GM12878 (cell line): ENCODE data around the gene LSM10. TPM values are rescaled to one million over a fixed set of nuclear protein-coding genes. Genes with fewer than 3 reads are reported as not detected.

Experiments used
- ASH2L ChIP-seq: fragments of 300-600, 200-600 bp; sonication (generic); IDR thresholded peaks from 2 replicates; pipeline ENCODE4 v1.6.1; 2017; ENCODE audit warnings: low read depth, mild to moderate bottlenecking, borderline replicate concordance
- BCL3 ChIP-seq: IDR thresholded peaks from 2 replicates; pipeline ENCODE4 v1.6.1; 2011; ENCODE audit warnings: borderline replicate concordance, low read depth, mild to moderate bottlenecking, moderate library complexity, low read length; ENCODE audit not compliant: insufficient read depth, poor library complexity, severe bottlenecking
- CBX3 ChIP-seq: fragments of 200-600 bp; sonication (generic); IDR thresholded peaks from 2 replicates; pipeline ENCODE4 v1.6.1; 2016; ENCODE audit warnings: low read depth, borderline replicate concordance
- CHD2 ChIP-seq: IDR thresholded peaks from 2 replicates; pipeline ENCODE4 v1.6.1; 2011; ENCODE audit warnings: low read depth, low read length, improper control_type of control experiment, borderline replicate concordance
- CREB1 ChIP-seq: IDR thresholded peaks from 2 replicates; pipeline ENCODE4 v1.6.1; 2012; ENCODE audit warnings: low read depth, mild to moderate bottlenecking, inconsistent platforms
- CTCF ChIP-seq, 3 experiments: IDR thresholded peaks in 2 of 3; conservative IDR thresholded peaks in 1 of 3; 2 replicates each; pipeline ENCODE4 v1.5.1; 2011; ENCODE audit warnings: low read depth in 3 of 3, low read length in 3 of 3, mild to moderate bottlenecking in 3 of 3, control low read depth in 2 of 3, moderate library complexity in 2 of 3, inconsistent platforms in 1 of 3, mixed read lengths in 1 of 3; ENCODE audit not compliant: control insufficient read depth in 2 of 3, insufficient read depth in 1 of 3; ENCODE audit errors: extremely low read depth in 1 of 3
- FOS ChIP-seq: IDR thresholded peaks from 3 replicates; pipeline ENCODE4 v1.6.1; 2011; ENCODE audit warnings: borderline replicate concordance; ENCODE audit not compliant: insufficient read length; ENCODE audit errors: extremely low read depth
- GATAD2B ChIP-seq: fragments of 450-650 bp; conservative IDR thresholded peaks from 2 replicates; pipeline ENCODE4 v1.6.1; 2017; ENCODE audit warnings: low read depth, mild to moderate bottlenecking, moderate library complexity
- IKZF2 ChIP-seq, 2 experiments: fragments of 450-650 bp; IDR thresholded peaks; 2 replicates each; pipeline ENCODE4 v1.6.1; 2017; ENCODE audit warnings: mild to moderate bottlenecking in 2 of 2, moderate library complexity in 2 of 2
- IRF4 ChIP-seq: IDR thresholded peaks from 2 replicates; pipeline ENCODE4 v1.6.1; 2011; ENCODE audit warnings: low read depth, low read length
- JUNB ChIP-seq: IDR thresholded peaks from 2 replicates; pipeline ENCODE4 v1.6.1; 2016; ENCODE audit warnings: antibody characterized with exemption, mild to moderate bottlenecking
- JUND ChIP-seq: IDR thresholded peaks from 2 replicates; pipeline ENCODE4 v1.6.1; 2012; ENCODE audit warnings: low read depth, mild to moderate bottlenecking, low read length, improper control_type of control experiment, moderate library complexity
- KAT2A ChIP-seq: conservative IDR thresholded peaks from 2 replicates; pipeline ENCODE4 v1.6.1; 2011; ENCODE audit warnings: low read depth, low read length; ENCODE audit not compliant: control insufficient read depth
- LARP7 ChIP-seq: fragments of 450-650 bp; IDR thresholded peaks from 2 replicates; pipeline ENCODE4 v1.6.1; 2017; ENCODE audit warnings: mild to moderate bottlenecking
- MLLT1 ChIP-seq: fragments of 450-650 bp; IDR thresholded peaks from 2 replicates; pipeline ENCODE4 v1.6.1; 2016; ENCODE audit warnings: mild to moderate bottlenecking
- MYB ChIP-seq: fragments of 150-350 bp; IDR thresholded peaks from 2 replicates; pipeline ENCODE4 v1.6.1; 2014; ENCODE audit warnings: mild to moderate bottlenecking, low read depth, low read length, borderline replicate concordance
- PAX5 ChIP-seq: IDR thresholded peaks from 2 replicates; pipeline ENCODE4 v1.6.1; 2011; ENCODE audit warnings: low read depth, low read length, borderline replicate concordance
- POLR2A ChIP-seq: IDR thresholded peaks from 2 replicates; pipeline ENCODE4 v1.6.1; 2011; ENCODE audit warnings: low read depth, mild to moderate bottlenecking, low read length
- POLR2AphosphoS5 ChIP-seq: IDR thresholded peaks from 2 replicates; pipeline ENCODE4 v1.6.1; 2011; ENCODE audit warnings: mild to moderate bottlenecking, low read length, inconsistent platforms
- RB1 ChIP-seq: fragments of 450-650 bp; formaldehyde crosslinking; IDR thresholded peaks from 2 replicates; pipeline ENCODE4 v1.6.1; 2017; ENCODE audit warnings: mild to moderate bottlenecking, borderline replicate concordance
- RBBP5 ChIP-seq: fragments of 200-600 bp; sonication (generic); conservative IDR thresholded peaks from 2 replicates; pipeline ENCODE4 v1.6.1; 2016
- SPI1 ChIP-seq: IDR thresholded peaks from 2 replicates; pipeline ENCODE4 v1.6.1; 2011; ENCODE audit warnings: low read depth, mild to moderate bottlenecking, low read length, moderate library complexity, borderline replicate concordance; ENCODE audit not compliant: insufficient read depth
- STAT1 ChIP-seq: fragments of 450-650 bp; conservative IDR thresholded peaks from 2 replicates; pipeline ENCODE4 v1.6.1; 2014; ENCODE audit warnings: antibody characterized with exemption, mild to moderate bottlenecking
- TARDBP ChIP-seq: IDR thresholded peaks from 2 replicates; pipeline ENCODE4 v1.6.1; 2016; ENCODE audit warnings: borderline replicate concordance
- TCF12 ChIP-seq: IDR thresholded peaks from 2 replicates; pipeline ENCODE4 v1.6.1; 2011; ENCODE audit warnings: low read depth, mild to moderate bottlenecking, low read length
- TCF7 ChIP-seq: IDR thresholded peaks from 2 replicates; pipeline ENCODE4 v1.6.1; 2014; ENCODE audit warnings: antibody characterized with exemption, borderline replicate concordance
- YY1 ChIP-seq: IDR thresholded peaks from 2 replicates; pipeline ENCODE4 v1.6.1; 2011; ENCODE audit warnings: low read depth, mild to moderate bottlenecking, low read length
- ZNF622 ChIP-seq: fragments of 450-650 bp; IDR thresholded peaks from 2 replicates; pipeline ENCODE4 v1.6.1; 2017; ENCODE audit warnings: mild to moderate bottlenecking, inconsistent platforms
- polyA plus RNA-seq, 11 experiments: library from polyadenylated mRNA; depleted of rRNA in 4 of 11; unstranded in 6 of 11; stranded (reverse) in 5 of 11; fragments of >200 nt; fragmentation: Nextera tagmentation in 4 of 11; fragmentation: Illumina TruSeq in 1 of 11; extraction: Ambion mirVana in 4 of 11; extraction: Trizol in 1 of 11; gene quantifications; 1 replicate in 1 of 11; 2 replicates in 10 of 11; pipeline versions ENCODE4 v1.2.1 to v1.2.3, GENCODE V29; 2011 to 2016; ENCODE audit warnings: inconsistent platforms in 2 of 11, missing spikeins in 2 of 11, low read depth in 1 of 11
- total RNA-seq, 4 experiments: library from RNA; depleted of rRNA in 3 of 4; stranded (reverse); fragments of >200 nt in 3 of 4; fragmentation: Illumina TruSeq in 1 of 4; extraction: Trizol in 1 of 4; gene quantifications; 2 replicates each; pipeline versions ENCODE4 v1.2.1 to v1.2.3, GENCODE V29; 2013 to 2021

LSM10 gene
- total and polyA plus RNA-seq, 10 of the 15 experiments (the other 5 are each of a cell fraction or from before 2014, with no cell fraction given), result 13.1 to 103 (median 57.5) TPM

GRCh38 chr1:36397378-36398230, at the start of gene LSM10 (continued):
- TF ChIP-seq CTCF (IDR thresholded peaks at IDR 0.05 in 2 of 3, conservative IDR thresholded peaks at IDR 0.05 in 1 of 3; ENCODE audit: control insufficient read depth in 2 of 3, extremely low read depth in 1 of 3, insufficient read depth in 1 of 3, low read depth in 3 of 3, low read length in 3 of 3), result no peak
- TF ChIP-seq TARDBP, result 0 out of 2 replicates have a peak, but pooled peaks have one; percentile 75
- TF ChIP-seq POLR2AphosphoS5, result peak; percentile 72
- no peak for TF ChIP-seq RBBP5
- peak; percentile 73 for TF ChIP-seq YY1
- TF ChIP-seq MLLT1, result 0 out of 2 replicates have a peak, but pooled peaks have one; percentile 18
- no peak for TF ChIP-seq FOS
- peak; percentile 17; the same call in 1 of the 2 replicates for TF ChIP-seq JUND
- no peak for TF ChIP-seq PAX5
- TF ChIP-seq TCF12, result no peak
- TF ChIP-seq BCL3, result no peak
- TF ChIP-seq CREB1, result peak; percentile 94
- TF ChIP-seq ASH2L, result no peak
- peak; percentile 92 for TF ChIP-seq POLR2A
- peak in 1 of 2 experiments; percentile 41; a peak in 1 of 4 replicates for TF ChIP-seq IKZF2 (IDR thresholded peaks at IDR 0.05)
- TF ChIP-seq KAT2A, result no peak
- TF ChIP-seq SPI1, result no peak
- no peak for TF ChIP-seq ZNF622
- no peak for TF ChIP-seq CBX3
- TF ChIP-seq JUNB, result no peak
- no peak for TF ChIP-seq TCF7
- peak; percentile 83 for TF ChIP-seq GATAD2B
- no peak for TF ChIP-seq MYB
- no peak for TF ChIP-seq STAT1
- TF ChIP-seq RB1, result peak; percentile 42; the same call in 1 of the 2 replicates
- TF ChIP-seq IRF4, result 0 out of 2 replicates have a peak, but pooled peaks have one; percentile 17
- TF ChIP-seq LARP7, result peak; percentile 75; the same call in 1 of the 2 replicates
- TF ChIP-seq CHD2, result 0 out of 2 replicates have a peak, but pooled peaks have one; percentile 65
